Mesodermal cell (in vitro differentiated cells): ENCODE results near the gene CNKSR3.

Source experiments
- H3K27ac ChIP-seq: 2 replicates; pipeline ENCODE4 v1.7.0; 2013; ENCODE audit warnings: mild to moderate bottlenecking, low read depth, low read length, moderate library complexity; ENCODE audit not compliant: severe bottlenecking
- H3K36me3 ChIP-seq: 2 replicates; pipeline ENCODE4 v1.7.1; 2013; ENCODE audit warnings: mild to moderate bottlenecking, low read length, moderate library complexity; ENCODE audit not compliant: control insufficient read depth, insufficient read depth
- H3K4me1 ChIP-seq: one replicate; pipeline ENCODE4 v1.7.1; 2013; ENCODE audit warnings: mild to moderate bottlenecking, low read length; ENCODE audit not compliant: insufficient read depth, control insufficient read depth, poor library complexity, severe bottlenecking
- H3K4me3 ChIP-seq: 2 replicates; pipeline ENCODE4 v1.7.0; 2013; ENCODE audit warnings: low read length, control low read depth, mild to moderate bottlenecking; ENCODE audit not compliant: insufficient read depth, poor library complexity, severe bottlenecking; ENCODE audit errors: extremely low read depth
- H3K9me3 ChIP-seq: 2 replicates; pipeline ENCODE4 v1.7.1; 2013; ENCODE audit warnings: mild to moderate bottlenecking, low read length, moderate library complexity; ENCODE audit not compliant: control insufficient read depth
- WGBS, 2 experiments: methylation state at CpG; one replicate each; pipeline ENCODE4 v1.1.5; 2013; ENCODE audit warnings: missing lambda C conversion rate in 2 of 2; ENCODE audit not compliant: insufficient coverage in 2 of 2; 5-methylcytosine and 5-hydroxymethylcytosine counted together

The CNKSR3 gene

GRCh38 chr6:154433477-154434241 lies 76.8 kb downstream of the CNKSR3 start:
- H3K4me3 ChIP-seq, result no peak overlapping the region
- 88 to 90% methylated on average over 4 to 6 of the region's 8 CpGs for WGBS, 2 experiments
- peak overlapping the region; percentile 53 for H3K27ac ChIP-seq
- H3K36me3 ChIP-seq, result no peaks in the 10 kb centered on the region
- H3K9me3 ChIP-seq, result no peaks in the 10 kb centered on the region
- peaks cover 17% of the 10 kb centered on the region for H3K4me1 ChIP-seq

GRCh38 chr6:154432533-154433476 lies 77.7 kb downstream of the CNKSR3 start:
- peaks cover 17% of the 10 kb centered on the region for H3K4me1 ChIP-seq
- no peaks in the 10 kb centered on the region for H3K36me3 ChIP-seq
- no peak overlapping the region for H3K27ac ChIP-seq
- no CpG with 5 or more reads among the region's 3 CpGs for WGBS, 2 experiments
- H3K4me3 ChIP-seq, result no peak overlapping the region
- no peaks in the 10 kb centered on the region for H3K9me3 ChIP-seq

- Histone ChIP-seq H3K9me3 (no peaks in the 10 kb centered on the region), H3K36me3 (no peaks in the 10 kb centered on the region), H3K4me1 (peaks cover 17% of the 10 kb centered on the region), H3K4me3 (no peak overlapping the region), H3K27ac (no peak overlapping the region)
- WGBS, 2 experiments, result 100% methylated on average over 1 of the region's 1 CpG; no CpG with 5 or more reads in 1 of the 2 experiments
Observed at GRCh38 chr6:154430481-154430919, 80.0 kb downstream of the CNKSR3 start.

- 89 to 100% methylated on average over 1 to 3 of the region's 5 CpGs for WGBS, 2 experiments
- peaks cover 17% of the 10 kb centered on the region for H3K4me1 ChIP-seq
- H3K36me3 ChIP-seq, result no peaks in the 10 kb centered on the region
- no peak overlapping the region for H3K4me3 ChIP-seq
- H3K9me3 ChIP-seq, result no peaks in the 10 kb centered on the region
- H3K27ac ChIP-seq, result no peak overlapping the region
Observed at GRCh38 chr6:154429711-154430110, 80.8 kb downstream of the CNKSR3 start.

GRCh38 chr6:154428897-154429296 lies 81.6 kb downstream of the CNKSR3 start:
- no peaks in the 10 kb centered on the region for H3K36me3 ChIP-seq
- H3K4me3 ChIP-seq, result no peak overlapping the region
- H3K4me1 ChIP-seq, result peaks cover 14% of the 10 kb centered on the region
- no peaks in the 10 kb centered on the region for H3K9me3 ChIP-seq
- WGBS, 2 experiments, result 90 to 100% methylated on average over 1 to 2 of the region's 3 CpGs
- no peak overlapping the region for H3K27ac ChIP-seq

GRCh38 chr6:154427446-154427845 lies 83.0 kb downstream of the CNKSR3 start:
- Histone ChIP-seq H3K9me3 (no peaks in the 10 kb centered on the region), H3K4me3 (no peak overlapping the region)

GRCh38 chr6:154426997-154427396 lies 83.5 kb downstream of the CNKSR3 start:
- Histone ChIP-seq H3K4me3 (no peak overlapping the region), H3K36me3 (peaks cover 6% of the 10 kb centered on the region), H3K9me3 (no peaks in the 10 kb centered on the region), H3K27ac (no peak overlapping the region), H3K4me1 (no peaks in the 10 kb centered on the region)
- 100% methylated on average over 1 of the region's 1 CpG; no CpG with 5 or more reads in 1 of the 2 experiments for WGBS, 2 experiments

More at GRCh38 chr6:154427446-154427845, 83.0 kb downstream of the CNKSR3 start:
- Histone ChIP-seq H3K36me3 (peaks cover 2% of the 10 kb centered on the region), H3K4me1 (peaks cover under 1% of the 10 kb centered on the region), H3K27ac (no peak overlapping the region)

GRCh38 chr6:154425034-154425433 lies 85.5 kb downstream of the CNKSR3 start:
- no peaks in the 10 kb centered on the region for H3K9me3 ChIP-seq
- peaks cover 17% of the 10 kb centered on the region for H3K36me3 ChIP-seq
- WGBS, 2 experiments, result 100% methylated on average over 3 to 4 of the region's 4 CpGs
- no peak overlapping the region for H3K27ac ChIP-seq
- H3K4me3 ChIP-seq, result no peak overlapping the region
- H3K4me1 ChIP-seq, result no peaks in the 10 kb centered on the region

- WGBS, 2 experiments, result 96 to 98% methylated on average over 4 to 6 of the region's 8 CpGs
- no peak overlapping the region for H3K4me3 ChIP-seq
- H3K4me1 ChIP-seq, result peaks cover 13% of the 10 kb centered on the region
- H3K27ac ChIP-seq, result no peak overlapping the region
- H3K36me3 ChIP-seq, result peaks cover 25% of the 10 kb centered on the region
- H3K9me3 ChIP-seq, result no peaks in the 10 kb centered on the region
Observed at GRCh38 chr6:154414021-154414813, 96.3 kb downstream of the CNKSR3 start.

- Histone ChIP-seq H3K36me3 (peaks cover 16% of the 10 kb centered on the region), H3K27ac (no peak overlapping the region), H3K4me3 (no peak overlapping the region), H3K9me3 (no peaks in the 10 kb centered on the region), H3K4me1 (peaks cover 13% of the 10 kb centered on the region)
- WGBS, 2 experiments, result 86 to 93% methylated on average over 1 to 3 of the region's 5 CpGs
Observed at GRCh38 chr6:154412106-154412820, 98.2 kb downstream of the CNKSR3 start.
